ENCODE results near the gene RBPMS2.

The RBPMS2 gene

DNA sequence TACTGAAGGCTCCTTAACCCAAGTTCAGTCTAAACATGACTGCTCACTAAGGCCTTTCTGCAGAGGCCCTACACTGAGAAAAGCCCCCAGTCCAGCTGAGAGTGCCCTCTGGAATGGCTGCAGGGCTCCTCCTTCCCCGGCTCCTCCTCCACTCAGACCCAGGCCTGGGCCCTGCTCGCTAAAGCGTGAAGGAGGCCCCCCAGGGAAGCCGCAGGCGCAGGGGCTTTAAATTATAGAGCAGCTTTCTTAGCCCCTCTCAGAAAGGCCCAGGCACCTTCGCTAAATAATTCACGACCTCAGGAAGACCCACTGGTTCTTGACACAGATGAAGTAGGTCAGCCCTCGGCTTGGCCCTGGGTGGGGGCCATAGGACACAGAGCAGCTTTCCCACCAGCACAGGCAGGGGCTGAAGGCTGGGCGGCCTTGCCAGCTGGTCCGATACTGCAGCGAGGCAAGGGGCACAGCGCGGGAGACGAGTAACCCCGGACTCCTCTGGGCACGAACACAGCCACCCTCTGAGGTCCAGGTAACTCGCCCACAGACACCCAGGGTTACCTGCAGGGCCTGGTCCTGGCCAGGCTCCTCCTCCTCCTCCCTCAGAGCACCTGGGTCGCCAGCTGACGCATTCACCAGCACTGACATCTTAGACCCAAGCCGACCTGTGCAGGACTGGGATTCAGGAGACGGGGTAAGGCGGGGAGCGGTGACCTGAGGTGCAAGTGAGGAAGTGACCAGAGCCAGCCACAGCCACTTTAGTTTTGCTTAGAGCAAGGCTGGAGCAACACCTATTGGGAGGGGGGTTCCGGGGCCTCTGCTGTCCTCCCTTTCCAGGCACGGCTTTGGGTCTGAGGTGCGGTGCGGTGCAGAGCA, 36.9 kb downstream of the RBPMS2 start:
- Histone ChIP-seq H3K4me2 (ENCODE audit: insufficient read depth, low read length) (no peak overlapping the region), H3K79me2 (ENCODE audit: insufficient read depth, low read length) (no peaks in the 10 kb centered on the region), H3K36me3 (ENCODE audit: insufficient read depth, low read length) (no peaks in the 10 kb centered on the region), H4K20me1 (ENCODE audit: insufficient read depth, low read length) (no peaks in the 10 kb centered on the region), H3K4me1 (ENCODE audit: insufficient read depth, low read length) (no peaks in the 10 kb centered on the region), H3K27ac (ENCODE audit: low read length) (no peak overlapping the region), H3K9ac (ENCODE audit: low read depth, low read length) (no peak overlapping the region), H2AFZ (ENCODE audit: low read depth, low read length) (no peak overlapping the region), H3K4me3 (ENCODE audit: low read depth in 1 of 2, low read length in 2 of 2) (no peak overlapping the region), H3K27me3 (ENCODE audit: insufficient read depth, low read length, poor library complexity) (no peaks in the 10 kb centered on the region), H3K9me3 (ENCODE audit: insufficient read depth, low read length, severe bottlenecking) (no peaks in the 10 kb centered on the region)
- TF ChIP-seq, protein P1, sequence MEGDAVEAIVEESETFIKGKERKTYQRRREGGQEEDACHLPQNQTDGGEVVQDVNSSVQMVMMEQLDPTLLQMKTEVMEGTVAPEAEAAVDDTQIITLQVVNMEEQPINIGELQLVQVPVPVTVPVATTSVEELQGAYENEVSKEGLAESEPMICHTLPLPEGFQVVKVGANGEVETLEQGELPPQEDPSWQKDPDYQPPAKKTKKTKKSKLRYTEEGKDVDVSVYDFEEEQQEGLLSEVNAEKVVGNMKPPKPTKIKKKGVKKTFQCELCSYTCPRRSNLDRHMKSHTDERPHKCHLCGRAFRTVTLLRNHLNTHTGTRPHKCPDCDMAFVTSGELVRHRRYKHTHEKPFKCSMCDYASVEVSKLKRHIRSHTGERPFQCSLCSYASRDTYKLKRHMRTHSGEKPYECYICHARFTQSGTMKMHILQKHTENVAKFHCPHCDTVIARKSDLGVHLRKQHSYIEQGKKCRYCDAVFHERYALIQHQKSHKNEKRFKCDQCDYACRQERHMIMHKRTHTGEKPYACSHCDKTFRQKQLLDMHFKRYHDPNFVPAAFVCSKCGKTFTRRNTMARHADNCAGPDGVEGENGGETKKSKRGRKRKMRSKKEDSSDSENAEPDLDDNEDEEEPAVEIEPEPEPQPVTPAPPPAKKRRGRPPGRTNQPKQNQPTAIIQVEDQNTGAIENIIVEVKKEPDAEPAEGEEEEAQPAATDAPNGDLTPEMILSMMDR (IDR thresholded peaks at IDR 0.05; ENCODE audit: borderline replicate concordance, extremely low read depth, low read length, poor library complexity, severe bottlenecking) = no peak
- no peak for TF ChIP-seq EZH2 (IDR thresholded peaks at IDR 0.05; ENCODE audit: borderline replicate concordance, low read depth, low read length, severe bottlenecking)
- ATAC-seq (ENCODE audit: insufficient read depth, low read depth) (no peak), DNase-seq (no peak)

DNA sequence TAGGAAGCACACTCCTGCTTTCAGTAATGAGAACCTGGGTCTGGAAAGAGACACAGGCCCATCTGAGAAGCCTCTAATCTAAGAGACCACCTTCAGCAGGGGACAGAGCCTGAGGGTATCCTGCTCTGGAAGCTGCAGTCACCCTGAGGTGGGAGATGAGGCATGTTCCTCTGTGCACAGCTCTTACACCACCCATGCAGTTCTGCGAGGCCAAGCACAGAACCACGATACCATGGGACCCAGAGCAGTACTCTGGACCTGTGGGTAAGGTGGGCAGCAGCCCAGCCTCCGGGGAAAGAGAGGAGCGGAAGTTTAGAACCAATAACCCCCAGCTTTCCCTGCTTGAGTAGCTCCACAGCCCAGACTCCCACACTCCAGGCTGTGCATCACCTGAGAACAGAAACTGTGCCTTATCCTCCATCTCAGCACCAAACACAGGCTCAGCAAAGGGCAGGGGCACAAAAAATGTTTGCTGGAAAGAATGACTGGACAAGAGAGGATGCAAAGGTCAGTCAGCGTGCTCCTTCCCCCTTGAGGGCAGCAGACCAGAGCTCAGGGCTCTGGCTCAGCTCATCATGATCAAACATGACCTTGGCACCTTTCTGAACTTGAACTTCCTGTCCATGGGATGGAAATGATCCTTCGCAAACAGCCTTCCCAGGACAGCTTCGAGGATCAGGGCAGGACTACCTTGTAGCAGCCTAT, 43.1 kb downstream of the RBPMS2 start:
- H3K27me3 ChIP-seq (ENCODE audit: insufficient read depth, low read length, poor library complexity) = no peaks in the 10 kb centered on the region
- no peak overlapping the region; the same call in 1 of the 2 replicates for H2AFZ ChIP-seq (ENCODE audit: low read depth, low read length)
- no peak overlapping the region for H3K27ac ChIP-seq (ENCODE audit: low read length)
- no peaks in the 10 kb centered on the region for H3K9me3 ChIP-seq (ENCODE audit: insufficient read depth, low read length, severe bottlenecking)
- H3K4me1 ChIP-seq (ENCODE audit: insufficient read depth, low read length) = no peaks in the 10 kb centered on the region
- H3K36me3 ChIP-seq (ENCODE audit: insufficient read depth, low read length) = no peaks in the 10 kb centered on the region
- TF ChIP-seq, protein P1 (IDR thresholded peaks at IDR 0.05; ENCODE audit: borderline replicate concordance, extremely low read depth, low read length, poor library complexity, severe bottlenecking) = no peak
- no peak for TF ChIP-seq EZH2 (IDR thresholded peaks at IDR 0.05; ENCODE audit: borderline replicate concordance, low read depth, low read length, severe bottlenecking)
- no peak overlapping the region for H3K4me2 ChIP-seq (ENCODE audit: insufficient read depth, low read length)
- no peaks in the 10 kb centered on the region for H3K79me2 ChIP-seq (ENCODE audit: insufficient read depth, low read length)
- DNase-seq (no peak), ATAC-seq (ENCODE audit: insufficient read depth, low read depth) (no peak)
- H4K20me1 ChIP-seq (ENCODE audit: insufficient read depth, low read length) = no peaks in the 10 kb centered on the region
- H3K9ac ChIP-seq (ENCODE audit: low read depth, low read length) = no peak overlapping the region
- H3K4me3 ChIP-seq (ENCODE audit: low read depth in 1 of 2, low read length in 2 of 2) = no peak overlapping the region

- H3K27me3 ChIP-seq (ENCODE audit: insufficient read depth, low read length, poor library complexity) = no peaks in the 10 kb centered on the region
- H3K9ac ChIP-seq (ENCODE audit: low read depth, low read length) = no peak overlapping the region
- H3K36me3 ChIP-seq (ENCODE audit: insufficient read depth, low read length) = no peaks in the 10 kb centered on the region
- ATAC-seq (ENCODE audit: insufficient read depth, low read depth) (no peak), DNase-seq (no peak)
- TF ChIP-seq, protein P1 (IDR thresholded peaks at IDR 0.05; ENCODE audit: borderline replicate concordance, extremely low read depth, low read length, poor library complexity, severe bottlenecking) = no peak
- TF ChIP-seq EZH2 (IDR thresholded peaks at IDR 0.05; ENCODE audit: borderline replicate concordance, low read depth, low read length, severe bottlenecking) = no peak
- no peak overlapping the region for H3K4me3 ChIP-seq (ENCODE audit: low read depth in 1 of 2, low read length in 2 of 2)
- no peaks in the 10 kb centered on the region for H4K20me1 ChIP-seq (ENCODE audit: insufficient read depth, low read length)
- no peaks in the 10 kb centered on the region for H3K9me3 ChIP-seq (ENCODE audit: insufficient read depth, low read length, severe bottlenecking)
- no peak overlapping the region for H2AFZ ChIP-seq (ENCODE audit: low read depth, low read length)
- H3K79me2 ChIP-seq (ENCODE audit: insufficient read depth, low read length) = no peaks in the 10 kb centered on the region
- no peak overlapping the region for H3K4me2 ChIP-seq (ENCODE audit: insufficient read depth, low read length)
- H3K4me1 ChIP-seq (ENCODE audit: insufficient read depth, low read length) = no peaks in the 10 kb centered on the region
- no peak overlapping the region for H3K27ac ChIP-seq (ENCODE audit: low read length)
Observed at GRCh38 chr15:64731805-64732151, 43.6 kb downstream of the RBPMS2 start.

All from DND-41 (cell line).